ENCODE measurements around the gene PHKB. TPM values are rescaled to one million over a fixed set of nuclear protein-coding genes. Genes with fewer than 3 reads are reported as not detected.

PHKB gene
- total RNA-seq, 1 donor from 2014 or later: 110 TPM

DNA sequence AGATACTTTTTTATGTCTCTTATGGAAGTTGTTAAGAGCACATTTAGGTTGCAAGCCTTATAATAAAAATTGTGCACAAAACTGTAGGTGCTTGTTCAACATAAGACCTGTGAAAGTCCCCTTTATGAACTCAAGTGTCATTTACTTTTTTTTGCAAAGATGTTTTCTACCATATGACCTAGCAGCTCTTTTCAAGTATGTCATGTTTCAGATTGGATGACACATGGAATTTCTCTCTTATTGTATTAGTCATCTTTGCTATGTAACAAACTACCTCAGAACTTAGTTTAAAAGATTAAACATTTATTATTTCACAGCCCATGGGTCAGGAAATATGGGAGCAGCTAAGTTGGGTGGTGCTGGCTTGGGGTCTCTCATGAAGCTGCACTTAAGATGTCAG, 57.9 kb downstream of the PHKB start:
- Mint-ChIP-seq H3K36me3 (ENCODE audit: low read depth) (peaks cover 59% of the 10 kb centered on the region), H3K27me3 (no peaks in the 10 kb centered on the region), H3K27ac (no peak overlapping the region), H3K9me3 (no peaks in the 10 kb centered on the region), H3K4me3 (no peak overlapping the region), H3K4me1 (peaks cover 15% of the 10 kb centered on the region)
- DNase-seq (no peak), ATAC-seq (ENCODE audit: low read depth) (no peak)
- POLR2A ChIA-PET: no interaction called here
- intact Hi-C loops (cut with micrococcal nuclease): no loop called here
- CTCF ChIA-PET: no interaction called here
- TF ChIP-seq, protein P1, sequence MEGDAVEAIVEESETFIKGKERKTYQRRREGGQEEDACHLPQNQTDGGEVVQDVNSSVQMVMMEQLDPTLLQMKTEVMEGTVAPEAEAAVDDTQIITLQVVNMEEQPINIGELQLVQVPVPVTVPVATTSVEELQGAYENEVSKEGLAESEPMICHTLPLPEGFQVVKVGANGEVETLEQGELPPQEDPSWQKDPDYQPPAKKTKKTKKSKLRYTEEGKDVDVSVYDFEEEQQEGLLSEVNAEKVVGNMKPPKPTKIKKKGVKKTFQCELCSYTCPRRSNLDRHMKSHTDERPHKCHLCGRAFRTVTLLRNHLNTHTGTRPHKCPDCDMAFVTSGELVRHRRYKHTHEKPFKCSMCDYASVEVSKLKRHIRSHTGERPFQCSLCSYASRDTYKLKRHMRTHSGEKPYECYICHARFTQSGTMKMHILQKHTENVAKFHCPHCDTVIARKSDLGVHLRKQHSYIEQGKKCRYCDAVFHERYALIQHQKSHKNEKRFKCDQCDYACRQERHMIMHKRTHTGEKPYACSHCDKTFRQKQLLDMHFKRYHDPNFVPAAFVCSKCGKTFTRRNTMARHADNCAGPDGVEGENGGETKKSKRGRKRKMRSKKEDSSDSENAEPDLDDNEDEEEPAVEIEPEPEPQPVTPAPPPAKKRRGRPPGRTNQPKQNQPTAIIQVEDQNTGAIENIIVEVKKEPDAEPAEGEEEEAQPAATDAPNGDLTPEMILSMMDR (IDR thresholded peaks at IDR 0.05): no peak

DNA sequence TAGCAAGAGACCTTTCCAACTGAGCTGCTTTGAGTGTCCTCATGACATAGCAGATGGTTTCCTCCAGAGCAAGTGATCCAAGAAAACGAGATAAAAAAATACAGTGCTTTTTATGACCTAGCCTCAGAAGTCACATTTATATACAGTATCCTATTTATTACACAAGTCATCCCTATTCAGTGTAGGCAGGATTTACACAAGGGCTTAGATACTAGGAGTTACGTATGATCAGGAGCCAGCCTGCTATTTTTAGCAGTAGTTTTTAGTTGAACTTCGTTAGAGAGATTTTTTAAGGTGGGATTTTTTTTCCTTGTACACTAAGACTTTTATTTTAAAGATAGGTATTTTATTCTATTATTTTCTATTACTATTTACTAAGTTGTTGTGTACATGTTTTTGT, 58.4 kb downstream of the PHKB start:
- ChIA-PET POLR2A (no interaction called here), CTCF (no interaction called here)
- intact Hi-C loops (cut with micrococcal nuclease): no loop called here
- ATAC-seq (ENCODE audit: low read depth): no peak
- Mint-ChIP-seq H3K36me3 (ENCODE audit: low read depth) (peaks cover 55% of the 10 kb centered on the region), H3K27me3 (no peaks in the 10 kb centered on the region), H3K27ac (no peak overlapping the region), H3K4me3 (no peak overlapping the region), H3K4me1 (peaks cover 17% of the 10 kb centered on the region), H3K9me3 (no peaks in the 10 kb centered on the region)
- no peak for DNase-seq
- TF ChIP-seq, protein P1 (IDR thresholded peaks at IDR 0.05): no peak

DNA sequence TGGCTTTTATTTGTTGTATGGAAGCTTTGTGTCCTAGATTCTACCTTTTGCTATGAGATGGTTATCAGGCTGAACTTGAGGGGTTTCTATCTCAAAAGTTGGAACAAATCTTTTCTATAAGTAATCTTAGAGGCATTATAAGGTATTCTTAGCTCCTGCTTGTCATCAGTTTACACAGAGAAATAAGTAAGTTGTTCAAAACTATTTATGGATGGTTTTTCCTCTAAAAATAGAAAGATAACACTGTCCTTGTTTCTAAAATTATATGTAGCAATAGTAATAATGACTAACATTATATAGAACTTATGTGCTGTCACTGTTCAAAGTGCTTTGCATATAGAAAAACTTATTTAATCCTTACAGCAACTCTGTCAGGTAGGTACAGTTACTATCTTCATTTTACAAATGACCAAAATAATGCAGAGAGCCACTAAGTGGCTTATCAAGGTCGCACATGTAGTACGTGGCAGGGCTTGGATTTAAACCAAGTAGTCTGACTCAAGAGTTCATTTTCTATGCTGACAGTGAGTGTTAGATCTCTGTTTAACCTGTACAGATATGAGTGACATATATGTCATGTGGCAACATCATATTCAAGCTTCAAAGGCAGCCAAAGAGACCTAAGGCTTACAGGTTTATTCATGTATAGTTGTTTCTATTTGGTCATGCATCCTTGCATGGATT, 59.0 kb downstream of the PHKB start:
- intact Hi-C loops (cut with micrococcal nuclease): loop anchor here (5.0 kb wide), 1 partner anchor 47 kb away; no protein-coding TSS in a partner anchor
- H3K4me1 Mint-ChIP-seq: peaks cover 17% of the 10 kb centered on the region
- H3K36me3 Mint-ChIP-seq (ENCODE audit: low read depth): peaks cover 50% of the 10 kb centered on the region
- TF ChIP-seq, protein P1 (IDR thresholded peaks at IDR 0.05): no peak
- no peak overlapping the region for H3K27ac Mint-ChIP-seq
- no peak for ATAC-seq (ENCODE audit: low read depth)
- ChIA-PET CTCF (no interaction called here), POLR2A (interaction anchor here (0.9 kb wide), 1 partner anchor 59 kb away, joined by 4 read pairs; the partner anchor contains the start of genes ITFG1 and PHKB)
- no peaks in the 10 kb centered on the region for H3K9me3 Mint-ChIP-seq
- DNase-seq: no peak
- H3K27me3 Mint-ChIP-seq: no peaks in the 10 kb centered on the region
- no peak overlapping the region for H3K4me3 Mint-ChIP-seq

DNA sequence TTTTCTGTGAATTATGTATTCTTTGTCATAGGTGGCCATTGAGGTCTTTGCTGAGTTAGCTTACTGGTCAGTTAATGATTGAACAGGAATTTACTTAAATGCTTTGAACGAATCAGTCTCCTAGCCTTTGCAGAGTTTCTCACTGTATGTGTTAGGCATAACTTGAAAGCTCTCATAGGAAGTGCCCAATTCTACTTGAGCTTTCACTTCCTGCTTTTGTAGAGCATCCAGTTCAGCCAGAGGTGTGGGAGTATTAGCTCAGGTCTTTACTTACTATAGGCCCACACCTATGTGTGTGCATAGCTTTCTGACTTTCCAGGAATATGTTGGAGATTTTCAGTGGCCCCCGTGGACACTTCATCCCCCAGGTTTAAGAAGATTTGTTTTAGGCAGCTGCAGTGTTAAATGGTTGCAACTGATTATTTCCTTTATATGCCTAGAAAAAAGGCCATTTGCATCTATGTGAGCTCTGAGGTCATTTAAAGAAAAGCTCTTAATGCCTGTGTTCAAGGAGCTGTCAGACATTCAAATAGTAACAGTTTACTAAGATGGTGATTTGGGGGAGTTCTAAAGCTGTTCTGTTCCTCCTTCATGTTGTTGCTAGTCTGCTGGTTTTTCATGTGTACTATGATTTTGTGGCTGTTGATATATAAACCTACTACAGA, 62.3 kb downstream of the PHKB start:
- DNase-seq (no peak), ATAC-seq (ENCODE audit: low read depth) (peak; percentile 98)
- Mint-ChIP-seq H3K9me3 (no peaks in the 10 kb centered on the region), H3K27ac (peak overlapping the region; percentile 83), H3K27me3 (no peaks in the 10 kb centered on the region), H3K4me1 (peaks cover 17% of the 10 kb centered on the region), H3K4me3 (peak overlapping the region; percentile 3), H3K36me3 (ENCODE audit: low read depth) (peaks cover 38% of the 10 kb centered on the region)
- POLR2A ChIA-PET: interaction anchor here (0.6 to 1.7 kb wide), 5 partner anchors 30 to 118 kb away, joined by 3 to 24 read pairs (median 3); partner anchors contain the start of genes ITFG1 and PHKB
- intact Hi-C loops (cut with micrococcal nuclease): loop anchor here (1.0 to 5.0 kb wide), 3 partner anchors 31 to 62 kb away; partner anchors contain the start of genes ITFG1 and PHKB
- CTCF ChIA-PET: interaction anchor here (1.1 kb wide), 1 partner anchor 29 kb away, joined by 3 read pairs; no protein-coding TSS in a partner anchor
- TF ChIP-seq, protein P1 (IDR thresholded peaks at IDR 0.05): no peak

DNA sequence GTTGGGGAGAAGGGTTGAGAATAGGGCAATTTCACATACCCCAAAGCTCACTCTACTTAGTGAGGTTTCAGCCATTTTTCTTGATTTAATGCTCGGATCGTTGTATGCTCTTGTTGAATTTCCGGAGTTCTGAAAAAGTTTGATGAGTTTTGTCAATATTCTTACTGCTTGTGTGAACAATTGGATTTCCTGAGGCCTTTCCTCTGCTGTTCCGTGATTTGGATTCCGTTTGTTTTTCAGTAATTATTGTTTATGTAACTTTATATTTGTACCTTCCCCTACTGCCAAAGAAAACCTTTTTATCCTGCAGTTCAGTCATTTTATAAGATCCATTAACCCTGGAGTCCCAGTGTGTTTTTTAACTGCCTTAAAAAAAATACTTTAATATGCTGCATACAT, 62.9 kb downstream of the PHKB start:
- no peak overlapping the region for H3K4me3 Mint-ChIP-seq
- no peaks in the 10 kb centered on the region for H3K9me3 Mint-ChIP-seq
- no peak for ATAC-seq (ENCODE audit: low read depth)
- H3K27me3 Mint-ChIP-seq: no peaks in the 10 kb centered on the region
- peaks cover 39% of the 10 kb centered on the region for H3K36me3 Mint-ChIP-seq (ENCODE audit: low read depth)
- ChIA-PET CTCF (interaction anchor here (1.1 kb wide), 1 partner anchor 30 kb away, joined by 3 read pairs; no protein-coding TSS in a partner anchor), POLR2A (interaction anchor here (1.0 to 1.7 kb wide), 3 partner anchors 31 to 63 kb away, joined by 3 to 24 read pairs (median 17); partner anchors contain the start of genes ITFG1 and PHKB)
- TF ChIP-seq, protein P1 (IDR thresholded peaks at IDR 0.05): no peak
- H3K27ac Mint-ChIP-seq: peak overlapping the region; percentile 83
- intact Hi-C loops (cut with micrococcal nuclease): loop anchor here (5.0 kb wide), 1 partner anchor 43 kb away; no protein-coding TSS in a partner anchor
- H3K4me1 Mint-ChIP-seq: peaks cover 17% of the 10 kb centered on the region
- DNase-seq: no peak
